Caco-2 (cell line): Measurements from ENCODE around the gene GCN1. TPM values are rescaled to one million over a fixed set of nuclear protein-coding genes. Genes with fewer than 3 reads are reported as not detected.

Source experiments
- BruUV-seq: library from RNA; stranded (reverse); fragments of 400-500 nt; replicated peaks from 2 replicates; lab custom pipeline; 2021; lab: Mats Ljungman, UMichigan
- CTCF ChIA-PET: fragments of 300-600 bp; sonication (Branson Sonifier 250); formaldehyde crosslinking; loops from one replicate; lab custom pipeline; 2022; ENCODE audit warnings: antibody characterized with exemption; lab: Charles Lee
- POLR2A ChIA-PET: fragments of 300-600 bp; sonication (Branson Sonifier 250); formaldehyde crosslinking; loops from one replicate; lab custom pipeline; 2022; ENCODE audit warnings: antibody characterized with exemption; lab: Charles Lee
- DNase-seq, 2 experiments: peaks; one replicate each; pipeline versions ENCODE4 v3.0.0 to v3.0.0-alpha.2; 2020 to 2022
- H3K27me3 ChIP-seq: replicated peaks from 2 replicates; pipeline ENCODE4 v1.6.0; 2011; ENCODE audit warnings: low read length; ENCODE audit not compliant: control insufficient read depth, insufficient read depth
- H3K36me3 ChIP-seq: 2 replicates; pipeline ENCODE4 v1.5.1; 2011; ENCODE audit warnings: low read length; ENCODE audit not compliant: control insufficient read depth, insufficient read depth
- H3K4me1 ChIP-seq: fragments of 250-450 bp; sonication (Bioruptor Pico); 2 replicates; pipeline ENCODE4 v1.5.1; 2020; ENCODE audit warnings: mild to moderate bottlenecking
- H3K4me3 ChIP-seq: 2 replicates; pipeline ENCODE4 v1.5.1; 2011; ENCODE audit warnings: low read depth, mild to moderate bottlenecking, control low read depth, low read length
- H3K9me3 ChIP-seq: fragments of 250-450 bp; sonication (Bioruptor Pico); 2 replicates; pipeline ENCODE4 v1.5.1; 2020; ENCODE audit warnings: mild to moderate bottlenecking, moderate library complexity
- H3K27ac Mint-ChIP-seq: one replicate; pipeline ENCODE4 v1.8.0; 2022; ENCODE audit warnings: mixed read lengths; ENCODE audit not compliant: unreplicated experiment
- H3K27me3 Mint-ChIP-seq: one replicate; pipeline ENCODE4 v1.8.0; 2022; ENCODE audit warnings: mixed read lengths; ENCODE audit not compliant: insufficient read depth, unreplicated experiment
- H3K36me3 Mint-ChIP-seq: one replicate; pipeline ENCODE4 v1.8.0; 2022; ENCODE audit warnings: mild to moderate bottlenecking, mixed read lengths; ENCODE audit not compliant: insufficient read depth, unreplicated experiment
- H3K4me1 Mint-ChIP-seq: one replicate; pipeline ENCODE4 v1.8.0; 2022; ENCODE audit warnings: low read depth, mixed read lengths; ENCODE audit not compliant: unreplicated experiment
- H3K4me3 Mint-ChIP-seq: one replicate; pipeline ENCODE4 v1.8.0; 2022; ENCODE audit warnings: mild to moderate bottlenecking, moderate library complexity, mixed read lengths; ENCODE audit not compliant: unreplicated experiment
- H3K9me3 Mint-ChIP-seq: one replicate; pipeline ENCODE4 v1.8.0; 2022; ENCODE audit warnings: mixed read lengths; ENCODE audit not compliant: unreplicated experiment
- intact Hi-C: fragments of 100-400 bp; cut with micrococcal nuclease; formaldehyde crosslinking; loops from one replicate; pipeline ENCODE4 v1.10.0; 2022; ENCODE audit not compliant: unreplicated experiment
- total RNA-seq: library from RNA; stranded (reverse); gene quantifications from 2 replicates; pipeline ENCODE4 v1.2.3, GENCODE V29; 2022
- TF ChIP-seq, protein P1 (sequence below), 2 experiments: fragments of 200-600 bp in 1 of 2; IDR thresholded peaks; 1 replicate in 1 of 2; 2 replicates in 1 of 2; pipeline versions ENCODE4 v1.5.1 to v1.8.0; 2011 to 2022; ENCODE audit warnings: antibody characterized with exemption in 1 of 2, control low read depth in 1 of 2, inconsistent platforms in 1 of 2, low read depth in 1 of 2, low read length in 1 of 2, mild to moderate bottlenecking in 1 of 2, moderate library complexity in 1 of 2; ENCODE audit not compliant: insufficient read depth in 1 of 2, severe bottlenecking in 1 of 2, unreplicated experiment in 1 of 2

GCN1 gene
- total RNA-seq, 1 experiment from 2014 or later = 154 TPM

DNA sequence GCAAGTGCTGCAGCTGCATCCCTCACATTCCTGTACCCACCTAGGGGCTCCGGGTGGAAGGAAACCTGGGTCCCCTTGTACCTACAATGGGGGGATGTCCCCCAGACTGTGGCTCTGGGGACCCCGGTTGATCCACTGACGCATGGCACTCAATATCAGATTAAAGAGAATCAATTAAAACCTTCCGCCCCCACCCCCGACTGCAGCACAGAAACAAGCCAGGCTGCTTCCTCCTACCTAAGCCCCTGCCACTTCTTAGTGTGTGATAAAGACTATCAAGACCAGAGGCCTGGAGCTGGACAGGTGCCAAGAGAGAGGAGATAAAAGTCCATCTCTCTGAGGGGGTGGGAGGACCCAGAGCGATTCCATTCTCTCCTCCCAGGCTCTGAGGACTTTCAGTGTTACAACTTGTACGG lies 34.6 kb upstream of the GCN1 start:
- POLR2A ChIA-PET = interaction anchor here (0.7 to 6.7 kb wide), 11 partner anchors 11 to 124 kb away, joined by 3 to 297 read pairs (median 8); partner anchors contain the start of genes PXN, RNU4-1, RNU4-2 and RPLP0
- Mint-ChIP-seq H3K9me3 (no peaks in the 10 kb centered on the region), H3K27me3 (no peaks in the 10 kb centered on the region), H3K36me3 (peaks cover 84% of the 10 kb centered on the region), H3K27ac (peak overlapping the region; percentile 84), H3K4me1 (peaks cover 48% of the 10 kb centered on the region), H3K4me3 (peak overlapping the region; percentile 67)
- intact Hi-C loops = loop anchor here (2.0 kb wide), 1 partner anchor 20 kb away; no protein-coding TSS in a partner anchor
- Histone ChIP-seq H3K9me3 (no peaks in the 10 kb centered on the region), H3K4me1 (peaks cover 84% of the 10 kb centered on the region), H3K36me3 (no peaks in the 10 kb centered on the region), H3K4me3 (peak overlapping the region; percentile 13), H3K27me3 (no peaks in the 10 kb centered on the region)
- no TSS peak for BruUV-seq
- TF ChIP-seq, protein P1, sequence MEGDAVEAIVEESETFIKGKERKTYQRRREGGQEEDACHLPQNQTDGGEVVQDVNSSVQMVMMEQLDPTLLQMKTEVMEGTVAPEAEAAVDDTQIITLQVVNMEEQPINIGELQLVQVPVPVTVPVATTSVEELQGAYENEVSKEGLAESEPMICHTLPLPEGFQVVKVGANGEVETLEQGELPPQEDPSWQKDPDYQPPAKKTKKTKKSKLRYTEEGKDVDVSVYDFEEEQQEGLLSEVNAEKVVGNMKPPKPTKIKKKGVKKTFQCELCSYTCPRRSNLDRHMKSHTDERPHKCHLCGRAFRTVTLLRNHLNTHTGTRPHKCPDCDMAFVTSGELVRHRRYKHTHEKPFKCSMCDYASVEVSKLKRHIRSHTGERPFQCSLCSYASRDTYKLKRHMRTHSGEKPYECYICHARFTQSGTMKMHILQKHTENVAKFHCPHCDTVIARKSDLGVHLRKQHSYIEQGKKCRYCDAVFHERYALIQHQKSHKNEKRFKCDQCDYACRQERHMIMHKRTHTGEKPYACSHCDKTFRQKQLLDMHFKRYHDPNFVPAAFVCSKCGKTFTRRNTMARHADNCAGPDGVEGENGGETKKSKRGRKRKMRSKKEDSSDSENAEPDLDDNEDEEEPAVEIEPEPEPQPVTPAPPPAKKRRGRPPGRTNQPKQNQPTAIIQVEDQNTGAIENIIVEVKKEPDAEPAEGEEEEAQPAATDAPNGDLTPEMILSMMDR (IDR thresholded peaks at IDR 0.05; ENCODE audit: insufficient read depth in 1 of 2, low read depth in 1 of 2, low read length in 1 of 2, severe bottlenecking in 1 of 2, unreplicated experiment in 1 of 2) = no peak
- DNase-seq = peak; percentile 81 to 95
- CTCF ChIA-PET = interaction anchor here (0.5 to 6.1 kb wide), 16 partner anchors 10 to 263 kb away, joined by 3 to 229 read pairs (median 6); partner anchors contain the start of genes PXN, RNU4-1, RNU4-2 and RPLP0

DNA sequence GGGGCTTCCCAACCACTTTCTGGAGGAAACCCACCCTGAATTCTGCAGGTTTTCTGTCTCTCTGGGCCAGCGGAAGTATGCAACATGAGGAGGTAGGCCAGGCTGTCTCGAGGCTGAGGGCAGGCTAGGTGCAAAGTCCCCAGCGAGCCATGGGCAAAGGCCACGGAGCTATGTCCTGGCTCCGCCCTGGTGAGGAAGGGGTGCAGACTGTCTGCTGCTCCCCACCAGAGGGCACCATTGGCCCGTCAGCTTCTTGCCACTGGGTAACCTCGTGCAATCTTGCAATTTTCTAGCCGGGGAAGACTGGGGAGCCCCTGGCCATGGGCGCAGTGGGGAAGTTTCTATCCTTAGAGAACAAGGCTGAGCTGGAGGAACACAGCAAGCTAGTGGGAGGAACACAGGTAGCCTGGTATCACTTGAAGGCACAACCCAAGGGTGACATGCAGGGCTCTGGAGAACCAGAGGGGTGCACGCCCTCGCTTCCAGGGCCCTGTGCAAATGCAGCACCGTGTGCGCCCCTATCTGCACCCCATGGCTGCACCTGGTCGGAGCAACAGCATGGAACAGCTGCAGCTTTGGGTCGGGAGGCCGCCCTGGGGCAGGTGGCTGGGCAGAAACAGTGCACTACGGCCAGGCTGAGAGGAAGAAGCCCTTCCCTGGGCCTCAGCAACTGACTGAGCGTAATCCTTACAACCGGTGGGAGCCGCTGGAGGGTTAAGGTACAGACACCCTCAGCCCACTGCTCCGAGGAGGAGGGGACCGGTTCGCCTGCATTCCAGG lies 34.0 kb upstream of the GCN1 start:
- Mint-ChIP-seq H3K27me3 (no peaks in the 10 kb centered on the region), H3K36me3 (peaks cover 88% of the 10 kb centered on the region)

DNA sequence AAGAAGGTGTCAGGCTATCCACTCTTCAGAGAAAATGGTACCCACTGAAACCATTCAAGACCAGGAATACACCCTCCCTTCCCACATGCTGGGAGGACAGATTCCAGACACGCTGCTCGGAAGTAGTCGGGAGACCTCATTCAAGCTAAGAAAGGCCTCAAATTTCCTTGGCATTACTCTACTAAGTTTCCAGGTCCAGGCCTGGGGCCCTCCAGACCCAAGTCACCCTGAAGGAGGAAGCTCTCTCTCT lies 33.5 kb upstream of the GCN1 start:
- no peak for DNase-seq
- Mint-ChIP-seq H3K36me3 (peaks cover 89% of the 10 kb centered on the region), H3K9me3 (no peaks in the 10 kb centered on the region), H3K27me3 (no peaks in the 10 kb centered on the region), H3K4me3 (peak overlapping the region; percentile 67), H3K27ac (peak overlapping the region; percentile 84), H3K4me1 (peaks cover 38% of the 10 kb centered on the region)
- BruUV-seq = TSS peak; percentile 34
- no peaks in the 10 kb centered on the region for H3K27me3 ChIP-seq
- peaks cover 73% of the 10 kb centered on the region for H3K4me1 ChIP-seq
- intact Hi-C loops = loop anchor here (1.0 to 2.0 kb wide), 4 partner anchors 21 to 63 kb away; partner anchors contain the start of genes PXN, RNU4-2 and RPLP0
- TF ChIP-seq, protein P1 (IDR thresholded peaks at IDR 0.05; ENCODE audit: insufficient read depth in 1 of 2, low read depth in 1 of 2, low read length in 1 of 2, severe bottlenecking in 1 of 2, unreplicated experiment in 1 of 2) = no peak
- ChIA-PET POLR2A (interaction anchor here (0.8 to 6.7 kb wide), 16 partner anchors 12 to 750 kb away, joined by 3 to 297 read pairs (median 6); partner anchors contain the start of genes PXN, RNU4-1, RNU4-2 and RPLP0), CTCF (interaction anchor here (0.5 to 6.1 kb wide), 28 partner anchors 9 to 1068 kb away, joined by 3 to 229 read pairs (median 5); partner anchors contain the start of genes CAMKK2, PXN, RAB35 and RNU4-1)
- H3K9me3 ChIP-seq = no peaks in the 10 kb centered on the region
- peak overlapping the region; percentile 22 for H3K4me3 ChIP-seq
- no peaks in the 10 kb centered on the region for H3K36me3 ChIP-seq

More for the DNA sequence above, 34.0 kb upstream of the GCN1 start:
- peak overlapping the region; percentile 67 for H3K4me3 Mint-ChIP-seq
- Histone ChIP-seq H3K4me3 (peak overlapping the region; percentile 34), H3K4me1 (peaks cover 78% of the 10 kb centered on the region), H3K9me3 (no peaks in the 10 kb centered on the region), H3K27me3 (no peaks in the 10 kb centered on the region), H3K36me3 (no peaks in the 10 kb centered on the region)
- no TSS peak for BruUV-seq
- H3K4me1 Mint-ChIP-seq = peaks cover 43% of the 10 kb centered on the region
- peak overlapping the region; percentile 84 for H3K27ac Mint-ChIP-seq
- ChIA-PET POLR2A (interaction anchor here (0.5 to 6.7 kb wide), 19 partner anchors 12 to 159 kb away, joined by 3 to 297 read pairs (median 5); partner anchors contain the start of genes PXN, RNU4-1, RNU4-2 and RPLP0), CTCF (interaction anchor here (0.5 to 6.1 kb wide), 33 partner anchors 9 to 1068 kb away, joined by 3 to 229 read pairs (median 5); partner anchors contain the start of genes CAMKK2, PXN, RAB35 and RNU4-1)
- TF ChIP-seq, protein P1 (IDR thresholded peaks at IDR 0.05; ENCODE audit: insufficient read depth in 1 of 2, low read depth in 1 of 2, low read length in 1 of 2, severe bottlenecking in 1 of 2, unreplicated experiment in 1 of 2) = peak; percentile 84 to 94
- H3K9me3 Mint-ChIP-seq = no peaks in the 10 kb centered on the region
- DNase-seq = peak; percentile 97 to 99
- intact Hi-C loops = loop anchor here (1.0 to 2.0 kb wide), 4 partner anchors 20 to 63 kb away; partner anchors contain the start of genes PXN, RNU4-2 and RPLP0
